Measurements from ENCODE around the gene CDCP1.

The CDCP1 gene

DNA sequence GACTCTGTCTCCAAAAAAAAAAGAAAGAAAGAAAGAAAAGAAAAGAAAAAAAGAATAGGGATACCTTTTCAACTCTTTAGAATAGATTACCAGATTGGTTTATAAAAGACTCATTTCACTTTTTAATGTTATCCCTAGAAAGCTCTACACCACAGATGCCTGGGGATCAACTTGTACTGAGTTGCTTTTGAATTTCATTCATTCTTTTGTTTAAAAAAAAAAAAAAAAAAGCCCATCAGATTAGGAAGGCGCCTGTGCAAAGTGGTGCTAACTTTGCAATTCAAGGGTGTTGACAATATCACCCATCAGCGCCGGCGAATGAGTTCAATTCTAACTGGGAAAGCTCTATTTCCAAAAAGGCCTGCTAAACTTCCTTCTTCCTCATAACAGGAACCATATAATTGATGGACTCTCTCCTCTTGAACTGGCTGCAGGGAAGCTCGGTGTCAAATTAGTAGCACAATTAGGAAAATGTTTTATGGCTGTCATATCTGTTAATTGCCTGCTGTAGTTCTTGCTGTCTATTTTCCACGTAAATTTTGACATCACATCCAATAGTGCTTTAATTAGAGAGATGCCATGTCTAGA lies 48.8 kb downstream of the CDCP1 start:
- Histone ChIP-seq H3K9ac (ENCODE audit: low read depth, low read length, poor library complexity) (no peak overlapping the region), H3K4ac (ENCODE audit: low read length) (no peak overlapping the region), H3K27ac (replicated peaks; ENCODE audit: low read length) (no peak overlapping the region), H3K36me3 (replicated peaks in 1 of 2; ENCODE audit: control insufficient read depth in 2 of 2, insufficient read depth in 2 of 2, low read length in 2 of 2) (no peaks in the 10 kb centered on the region), H2BK5ac (ENCODE audit: low read length) (no peak overlapping the region), H3K23ac (ENCODE audit: low read depth, low read length, poor library complexity) (no peak overlapping the region), H2AK5ac (ENCODE audit: low read depth, low read length) (no peak overlapping the region), H3K4me3 (ENCODE audit: low read length in 2 of 2) (no peak overlapping the region), H2BK12ac (ENCODE audit: low read length) (no peak overlapping the region), H2BK15ac (ENCODE audit: low read length) (no peak overlapping the region), H2AFZ (ENCODE audit: low read length) (no peak overlapping the region), H2BK120ac (ENCODE audit: low read depth, low read length) (no peak overlapping the region), H3K27me3 (ENCODE audit: control insufficient read depth in 3 of 3, insufficient read depth in 3 of 3, low read depth in 1 of 3, low read length in 3 of 3) (no peaks in the 10 kb centered on the region), H4K8ac (ENCODE audit: low read depth, low read length) (no peak overlapping the region), H3K14ac (ENCODE audit: low read length) (no peak overlapping the region), H4K91ac (ENCODE audit: low read depth, low read length, poor library complexity) (no peak overlapping the region), H3K79me1 (ENCODE audit: low read depth, low read length) (no peaks in the 10 kb centered on the region), H3K9me3 (replicated peaks in 1 of 2; ENCODE audit: control insufficient read depth in 2 of 2, insufficient read depth in 1 of 2, low read depth in 1 of 2, low read length in 2 of 2) (peaks cover 0 to 6% of the 10 kb centered on the region in 2 donors), H3K4me2 (ENCODE audit: insufficient read depth, low read length, poor library complexity, severe bottlenecking) (no peak overlapping the region), H3K18ac (ENCODE audit: low read length) (no peak overlapping the region), H3K4me1 (ENCODE audit: control insufficient read depth in 2 of 2, insufficient read depth in 1 of 2, low read depth in 1 of 2, low read length in 2 of 2) (no peaks in the 10 kb centered on the region)
- no peak for DNase-seq (ENCODE audit: low spot score)
- no CpG with 5 or more reads among the region's 6 CpGs for WGBS, 2 donors (ENCODE audit: extremely low coverage in 2 of 2, insufficient read length in 2 of 2, insufficient replicate concordance in 1 of 2)

- peaks cover 0 to 4% of the 10 kb centered on the region in 2 donors for H3K9me3 ChIP-seq (replicated peaks in 1 of 2; ENCODE audit: control insufficient read depth in 2 of 2, insufficient read depth in 1 of 2, low read depth in 1 of 2, low read length in 2 of 2)
- H2AK5ac ChIP-seq (ENCODE audit: low read depth, low read length) = no peak overlapping the region
- H3K4me2 ChIP-seq (ENCODE audit: insufficient read depth, low read length, poor library complexity, severe bottlenecking) = no peak overlapping the region
- no peaks in the 10 kb centered on the region for H3K27me3 ChIP-seq (ENCODE audit: control insufficient read depth in 3 of 3, insufficient read depth in 3 of 3, low read depth in 1 of 3, low read length in 3 of 3)
- no peak overlapping the region for H3K4me3 ChIP-seq (ENCODE audit: low read length in 2 of 2)
- no peak overlapping the region for H2BK5ac ChIP-seq (ENCODE audit: low read length)
- no peaks in the 10 kb centered on the region for H3K36me3 ChIP-seq (replicated peaks in 1 of 2; ENCODE audit: control insufficient read depth in 2 of 2, insufficient read depth in 2 of 2, low read length in 2 of 2)
- H3K14ac ChIP-seq (ENCODE audit: low read length) = no peak overlapping the region
- no peak for DNase-seq (ENCODE audit: low spot score)
- no peak overlapping the region for H3K18ac ChIP-seq (ENCODE audit: low read length)
- H3K79me1 ChIP-seq (ENCODE audit: low read depth, low read length) = no peaks in the 10 kb centered on the region
- no CpG with 5 or more reads among the region's 7 CpGs for WGBS, 2 donors (ENCODE audit: extremely low coverage in 2 of 2, insufficient read length in 2 of 2, insufficient replicate concordance in 1 of 2)
- H2BK12ac ChIP-seq (ENCODE audit: low read length) = no peak overlapping the region
- no peak overlapping the region for H2BK15ac ChIP-seq (ENCODE audit: low read length)
- no peak overlapping the region for H4K91ac ChIP-seq (ENCODE audit: low read depth, low read length, poor library complexity)
- H4K8ac ChIP-seq (ENCODE audit: low read depth, low read length) = no peak overlapping the region
- H3K4ac ChIP-seq (ENCODE audit: low read length) = no peak overlapping the region
- peaks cover 0 to 2% of the 10 kb centered on the region in 2 donors for H3K4me1 ChIP-seq (ENCODE audit: control insufficient read depth in 2 of 2, insufficient read depth in 1 of 2, low read depth in 1 of 2, low read length in 2 of 2)
- H3K27ac ChIP-seq (replicated peaks; ENCODE audit: low read length) = no peak overlapping the region
- no peak overlapping the region for H3K23ac ChIP-seq (ENCODE audit: low read depth, low read length, poor library complexity)
- no peak overlapping the region for H3K9ac ChIP-seq (ENCODE audit: low read depth, low read length, poor library complexity)
- H2AFZ ChIP-seq (ENCODE audit: low read length) = no peak overlapping the region
- no peak overlapping the region for H2BK120ac ChIP-seq (ENCODE audit: low read depth, low read length)
These were observed 50.2 kb downstream of the CDCP1 start for GRCh38 chr3:45095916-45096526.

DNA sequence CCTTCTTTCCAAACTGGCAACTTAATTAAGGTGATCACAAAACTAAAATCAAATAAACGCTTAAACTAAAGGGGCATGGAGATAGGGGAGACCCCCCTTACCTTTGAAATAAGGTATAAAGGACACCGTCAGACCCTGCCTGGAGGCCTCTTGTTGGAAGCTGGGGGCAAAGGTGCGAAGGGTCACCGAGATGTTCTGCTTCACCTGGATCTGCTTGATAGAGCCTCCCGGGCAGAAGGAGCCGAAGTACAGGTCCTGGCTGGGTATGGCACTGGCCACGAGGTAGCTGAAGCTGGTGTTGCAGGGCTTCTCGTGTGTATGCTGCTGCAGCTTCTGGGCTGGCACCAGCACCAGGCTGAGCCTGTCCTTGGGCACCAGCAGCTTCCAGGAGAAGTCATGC lies 53.0 kb downstream of the CDCP1 start:
- peaks cover 0 to 4% of the 10 kb centered on the region in 2 donors for H3K9me3 ChIP-seq (replicated peaks in 1 of 2; ENCODE audit: control insufficient read depth in 2 of 2, insufficient read depth in 1 of 2, low read depth in 1 of 2, low read length in 2 of 2)
- no CpG with 5 or more reads among the region's 8 CpGs for WGBS, 2 donors (ENCODE audit: extremely low coverage in 2 of 2, insufficient read length in 2 of 2, insufficient replicate concordance in 1 of 2)
- H3K27ac ChIP-seq (replicated peaks; ENCODE audit: low read length) = no peak overlapping the region

DNA sequence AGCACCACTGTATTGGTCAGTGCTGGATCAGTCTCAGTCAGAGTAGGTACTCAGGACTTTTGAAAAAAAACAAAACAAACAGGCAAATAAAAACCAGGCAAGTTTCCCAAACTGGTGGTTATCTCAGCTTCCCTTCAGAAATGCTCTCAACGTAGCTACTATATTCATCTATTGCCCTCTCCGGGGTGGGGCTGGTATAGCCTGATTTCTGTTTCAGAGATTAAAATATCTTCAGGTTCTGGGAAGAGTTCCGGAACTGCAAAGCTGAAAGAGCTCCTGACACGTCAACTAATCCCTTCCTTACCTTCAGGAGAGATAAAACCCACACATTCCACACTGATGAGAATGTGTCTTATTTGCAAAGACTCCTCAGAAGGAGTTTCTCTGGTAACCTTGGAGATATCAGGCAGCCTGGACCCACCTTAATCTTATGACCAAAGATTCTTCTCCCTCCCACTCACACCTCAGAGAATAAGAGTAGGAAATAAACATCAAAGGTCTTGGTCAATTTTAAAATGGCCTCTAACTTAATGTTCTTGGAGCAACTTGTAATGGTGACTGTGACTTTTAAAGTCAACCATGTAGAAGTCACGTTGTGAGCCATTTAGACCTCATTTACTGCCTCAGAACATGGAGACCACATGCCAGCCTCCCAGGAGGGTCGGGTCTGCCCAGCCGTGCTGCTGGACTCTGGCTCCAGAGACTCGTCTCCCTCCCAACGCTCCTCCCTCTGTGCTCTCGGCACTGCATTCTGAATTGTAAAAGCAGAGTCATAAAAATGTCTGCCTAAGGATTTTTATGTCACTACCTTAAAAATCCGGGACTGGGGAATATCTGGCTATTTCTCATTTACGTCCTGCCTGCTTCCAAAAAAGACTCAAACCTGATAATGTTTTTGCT lies 53.8 kb downstream of the CDCP1 start:
- Histone ChIP-seq H2AK5ac (ENCODE audit: low read depth, low read length) (no peak overlapping the region), H3K27ac (replicated peaks; ENCODE audit: low read length) (no peak overlapping the region), H3K23ac (ENCODE audit: low read depth, low read length, poor library complexity) (no peak overlapping the region), H3K4ac (ENCODE audit: low read length) (no peak overlapping the region), H3K4me1 (ENCODE audit: control insufficient read depth in 2 of 2, insufficient read depth in 1 of 2, low read depth in 1 of 2, low read length in 2 of 2) (peaks cover 0 to 2% of the 10 kb centered on the region in 2 donors), H3K18ac (ENCODE audit: low read length) (no peak overlapping the region), H3K9ac (ENCODE audit: low read depth, low read length, poor library complexity) (no peak overlapping the region), H3K4me3 (ENCODE audit: low read length in 2 of 2) (no peak overlapping the region), H2BK120ac (ENCODE audit: low read depth, low read length) (no peak overlapping the region), H3K14ac (ENCODE audit: low read length) (no peak overlapping the region), H2BK15ac (ENCODE audit: low read length) (no peak overlapping the region), H2BK12ac (ENCODE audit: low read length) (no peak overlapping the region), H2BK5ac (ENCODE audit: low read length) (no peak overlapping the region), H3K36me3 (replicated peaks in 1 of 2; ENCODE audit: control insufficient read depth in 2 of 2, insufficient read depth in 2 of 2, low read length in 2 of 2) (no peaks in the 10 kb centered on the region), H3K27me3 (ENCODE audit: control insufficient read depth in 3 of 3, insufficient read depth in 3 of 3, low read depth in 1 of 3, low read length in 3 of 3) (no peaks in the 10 kb centered on the region), H3K4me2 (ENCODE audit: insufficient read depth, low read length, poor library complexity, severe bottlenecking) (no peak overlapping the region), H3K9me3 (replicated peaks in 1 of 2; ENCODE audit: control insufficient read depth in 2 of 2, insufficient read depth in 1 of 2, low read depth in 1 of 2, low read length in 2 of 2) (peaks cover 0 to 4% of the 10 kb centered on the region in 2 donors), H4K91ac (ENCODE audit: low read depth, low read length, poor library complexity) (no peak overlapping the region), H3K79me1 (ENCODE audit: low read depth, low read length) (no peaks in the 10 kb centered on the region), H4K8ac (ENCODE audit: low read depth, low read length) (no peak overlapping the region), H2AFZ (ENCODE audit: low read length) (peak overlapping the region; percentile 5)
- DNase-seq (ENCODE audit: low spot score) = no peak
- WGBS, 2 donors (ENCODE audit: extremely low coverage in 2 of 2, insufficient read length in 2 of 2, insufficient replicate concordance in 1 of 2) = no CpG with 5 or more reads among the region's 12 CpGs

More for the DNA sequence above, 53.0 kb downstream of the CDCP1 start:
- Histone ChIP-seq H2BK120ac (ENCODE audit: low read depth, low read length) (no peak overlapping the region), H3K4me1 (ENCODE audit: control insufficient read depth in 2 of 2, insufficient read depth in 1 of 2, low read depth in 1 of 2, low read length in 2 of 2) (peaks cover 0 to 2% of the 10 kb centered on the region in 2 donors), H2BK15ac (ENCODE audit: low read length) (no peak overlapping the region), H2BK5ac (ENCODE audit: low read length) (no peak overlapping the region), H3K9ac (ENCODE audit: low read depth, low read length, poor library complexity) (peak overlapping the region; percentile 13), H3K4me2 (ENCODE audit: insufficient read depth, low read length, poor library complexity, severe bottlenecking) (no peak overlapping the region), H3K14ac (ENCODE audit: low read length) (no peak overlapping the region), H2AFZ (ENCODE audit: low read length) (peak overlapping the region; percentile 19), H3K36me3 (replicated peaks in 1 of 2; ENCODE audit: control insufficient read depth in 2 of 2, insufficient read depth in 2 of 2, low read length in 2 of 2) (no peaks in the 10 kb centered on the region), H3K23ac (ENCODE audit: low read depth, low read length, poor library complexity) (no peak overlapping the region), H3K79me1 (ENCODE audit: low read depth, low read length) (no peaks in the 10 kb centered on the region), H2AK5ac (ENCODE audit: low read depth, low read length) (peak overlapping the region; percentile 5), H2BK12ac (ENCODE audit: low read length) (no peak overlapping the region), H3K18ac (ENCODE audit: low read length) (peak overlapping the region; percentile 63), H4K8ac (ENCODE audit: low read depth, low read length) (no peak overlapping the region), H3K4ac (ENCODE audit: low read length) (no peak overlapping the region), H3K27me3 (ENCODE audit: control insufficient read depth in 3 of 3, insufficient read depth in 3 of 3, low read depth in 1 of 3, low read length in 3 of 3) (no peaks in the 10 kb centered on the region), H3K4me3 (ENCODE audit: low read length in 2 of 2) (no peak overlapping the region), H4K91ac (ENCODE audit: low read depth, low read length, poor library complexity) (no peak overlapping the region)
- DNase-seq (ENCODE audit: low spot score) = no peak

Measured in neuronal stem cell (in vitro differentiated cells).